Measurements from ENCODE around the gene KIAA1328.

The KIAA1328 gene

DNA sequence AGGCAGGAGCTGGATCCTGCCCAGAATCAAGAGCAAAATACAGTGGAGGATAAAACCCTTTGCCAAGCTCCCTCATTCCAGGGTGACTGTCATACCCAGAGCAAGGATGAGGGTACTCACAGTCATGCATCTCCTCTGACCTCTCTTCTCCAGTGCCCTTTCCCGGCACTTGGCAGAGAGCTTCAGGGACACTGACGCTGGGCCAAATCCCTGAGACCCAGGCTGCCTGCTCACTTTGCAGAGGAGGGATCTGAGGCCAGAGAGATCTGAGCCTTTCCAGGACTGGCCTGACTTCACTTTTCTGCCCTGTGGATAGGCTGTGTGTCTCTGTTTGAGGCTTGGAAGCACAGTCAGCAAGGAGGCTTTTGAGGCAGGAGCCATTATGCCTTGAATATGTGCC is 406.7 kb downstream of the KIAA1328 start:
- TF ChIP-seq ZNF274 (IDR thresholded peaks at IDR 0.05; ENCODE audit: low read depth, low read length), result no peak
- no peak overlapping the region for H3K4me3 ChIP-seq (ENCODE audit: low read length)

DNA sequence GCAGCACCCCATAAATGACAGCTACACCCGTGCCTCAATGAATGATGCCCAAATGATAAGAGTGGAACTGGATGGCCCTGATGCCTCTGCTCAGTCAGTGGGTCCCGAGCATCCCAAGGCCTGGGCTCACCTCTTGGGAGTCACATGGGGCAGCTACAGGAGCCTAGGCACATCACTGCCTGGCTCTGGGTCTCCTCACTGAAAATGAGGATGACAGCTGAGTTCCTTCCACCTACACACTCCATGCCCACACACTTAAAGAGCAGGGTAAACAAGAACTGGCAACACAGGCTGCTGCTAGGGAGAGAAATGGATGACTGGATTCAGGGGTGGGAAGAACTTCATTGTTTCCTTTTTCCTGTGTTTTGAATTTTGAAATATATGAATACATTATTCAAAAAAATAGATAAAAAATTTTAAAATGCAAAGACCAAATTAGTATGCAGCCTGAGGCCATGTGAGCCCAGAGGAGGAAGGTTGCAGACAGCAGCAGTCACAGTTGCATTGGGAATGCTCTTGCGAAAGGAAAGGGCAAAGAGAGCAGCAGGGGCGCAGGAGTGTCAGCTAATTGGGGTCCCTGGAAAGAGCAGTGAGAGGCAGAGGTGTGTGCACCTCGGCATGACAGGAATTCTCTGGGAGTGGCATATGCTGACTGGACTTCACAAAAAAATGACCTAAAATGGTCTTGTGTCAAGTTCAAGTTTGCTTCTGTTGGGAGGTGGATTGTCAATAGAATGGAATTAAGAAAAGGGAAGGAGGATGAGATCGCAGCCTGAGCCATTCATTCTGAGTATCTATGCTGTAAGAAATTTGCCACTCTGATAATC is 409.6 kb downstream of the KIAA1328 start:
- no peak for TF ChIP-seq ZNF274 (IDR thresholded peaks at IDR 0.05; ENCODE audit: low read depth, low read length)
- no peak overlapping the region for H3K4me3 ChIP-seq (ENCODE audit: low read length)

DNA sequence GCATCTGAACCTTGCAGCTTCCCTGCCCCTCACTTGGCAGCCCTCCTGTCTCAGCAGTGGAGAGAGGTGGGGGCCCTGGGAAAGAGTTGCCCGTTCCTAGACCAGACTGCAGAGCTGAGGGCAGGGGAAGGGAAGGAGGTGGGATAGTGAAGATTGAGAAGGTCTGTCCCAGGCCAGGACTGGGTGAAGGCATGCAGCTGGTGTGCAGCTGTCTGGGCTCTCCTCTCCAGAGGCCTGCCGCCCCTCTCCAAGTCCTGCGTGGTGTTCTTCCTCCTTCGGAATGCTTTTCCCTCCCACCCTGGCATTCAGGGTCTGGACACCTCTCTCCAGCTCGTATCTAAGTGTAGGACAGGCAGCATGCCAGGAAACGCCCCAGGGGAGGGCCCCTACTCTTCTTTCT is 413.2 kb downstream of the KIAA1328 start:
- no peak overlapping the region for H3K4me3 ChIP-seq (ENCODE audit: low read length)
- TF ChIP-seq ZNF274 (IDR thresholded peaks at IDR 0.05; ENCODE audit: low read depth, low read length), result no peak

DNA sequence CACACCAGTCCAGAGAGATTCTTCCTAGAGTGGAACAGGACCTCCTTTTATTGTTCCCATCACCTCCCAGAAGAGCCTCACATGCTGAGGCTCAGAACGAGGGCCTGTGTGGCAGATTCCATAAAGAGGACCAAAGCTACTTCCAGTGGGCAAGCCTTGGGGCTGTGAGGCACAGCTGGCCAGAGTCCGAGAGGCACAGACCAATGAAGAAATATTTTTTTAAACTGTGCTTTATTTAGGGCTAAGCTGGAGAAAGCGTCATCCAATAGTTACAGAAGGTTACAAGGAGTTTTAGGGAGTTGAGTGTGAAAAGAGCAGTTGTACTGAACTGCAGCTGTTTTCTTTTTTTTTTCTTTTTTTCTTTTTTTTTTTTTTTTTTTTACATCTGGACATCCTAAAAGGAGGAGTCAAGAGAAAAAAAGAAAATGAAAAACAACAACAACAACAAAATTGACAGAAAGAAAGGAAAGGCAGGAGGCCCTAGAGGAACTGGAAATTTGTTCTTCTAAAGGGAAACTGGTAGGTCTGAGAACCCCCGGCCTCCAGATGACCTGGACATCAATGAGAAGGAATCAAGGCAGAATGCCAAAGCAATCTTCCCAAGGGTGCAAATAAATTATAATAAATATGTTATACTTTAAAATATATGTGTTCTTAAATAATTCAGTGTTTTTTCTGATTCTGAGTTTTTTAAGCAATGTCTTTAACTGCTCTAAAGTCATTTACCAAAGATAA is 414.1 kb downstream of the KIAA1328 start:
- no peak overlapping the region for H3K4me3 ChIP-seq (ENCODE audit: low read length)
- TF ChIP-seq ZNF274 (IDR thresholded peaks at IDR 0.05; ENCODE audit: low read depth, low read length), result no peak

DNA sequence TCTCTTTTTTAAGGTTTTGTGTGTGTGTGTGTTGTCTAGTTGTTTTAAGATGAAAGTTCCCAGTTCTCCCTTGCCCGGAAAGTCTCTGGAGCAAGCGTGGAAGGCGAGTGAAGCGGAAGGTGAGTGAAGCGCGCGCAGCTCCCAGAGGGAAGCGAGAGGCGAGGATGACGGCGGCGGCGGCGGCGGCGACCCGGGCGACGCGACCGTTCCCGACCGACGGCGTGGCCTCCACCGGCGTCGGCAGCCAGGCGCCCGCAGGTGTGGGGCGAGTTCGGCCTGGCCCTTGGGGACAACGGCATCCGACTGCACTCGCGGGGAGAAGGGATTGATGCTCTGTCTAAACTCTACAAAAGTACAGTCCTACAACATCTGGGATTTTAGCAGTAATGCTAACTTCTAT is 414.8 kb downstream of the KIAA1328 start:
- TF ChIP-seq ZNF274 (IDR thresholded peaks at IDR 0.05; ENCODE audit: low read depth, low read length), result no peak
- H3K4me3 ChIP-seq (ENCODE audit: low read length), result no peak overlapping the region

DNA sequence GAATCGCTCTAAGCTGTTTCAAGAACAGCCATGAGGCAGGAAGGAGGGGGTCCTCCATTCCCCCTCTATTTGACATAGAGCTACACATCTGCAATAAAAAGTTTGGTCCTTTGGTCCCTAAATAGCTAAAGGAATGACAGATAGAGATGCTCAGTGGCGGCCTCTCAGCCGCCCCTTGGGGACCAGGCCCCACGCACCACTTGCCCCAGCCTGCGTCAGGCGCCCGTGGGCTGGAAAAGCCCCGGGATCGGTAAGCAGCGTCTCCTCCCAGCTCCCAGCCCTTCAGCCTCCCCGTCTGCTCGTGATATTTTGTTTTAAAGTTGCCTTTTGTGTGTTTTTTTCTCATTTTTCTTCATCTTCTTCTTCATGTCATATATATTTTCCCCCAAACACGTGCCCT is 415.7 kb downstream of the KIAA1328 start:
- no peak for TF ChIP-seq ZNF274 (IDR thresholded peaks at IDR 0.05; ENCODE audit: low read depth, low read length)

DNA sequence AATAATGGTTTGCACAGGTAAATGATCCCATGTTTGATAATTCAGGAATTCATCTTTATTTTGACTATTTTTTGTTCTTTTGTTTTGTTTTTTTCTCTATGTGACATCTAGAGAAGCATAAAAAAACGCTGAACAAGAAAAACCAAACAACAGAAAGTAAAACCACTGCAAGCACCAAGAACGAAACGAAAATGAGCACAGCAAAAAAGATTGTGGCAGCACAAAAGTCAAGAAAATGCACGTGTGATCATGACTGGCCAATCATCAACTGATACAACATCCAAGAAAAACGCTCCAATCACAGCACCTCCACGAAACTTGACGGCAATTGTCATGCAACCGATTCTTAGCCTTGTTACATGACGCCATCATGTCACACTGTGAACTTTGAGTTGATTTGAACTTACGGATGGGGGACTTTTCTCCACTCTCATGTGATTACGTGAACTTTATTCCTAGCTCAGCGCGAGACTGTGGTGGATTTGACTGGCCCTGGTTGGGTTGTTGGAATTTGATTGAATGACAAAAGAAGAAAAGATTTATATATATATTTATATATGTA is 417.9 kb downstream of the KIAA1328 start:
- TF ChIP-seq ZNF274 (IDR thresholded peaks at IDR 0.05; ENCODE audit: low read depth, low read length), result no peak
- no peak overlapping the region for H3K4me3 ChIP-seq (ENCODE audit: low read length)

More for the DNA sequence above, 415.7 kb downstream of the KIAA1328 start:
- no peak overlapping the region for H3K4me3 ChIP-seq (ENCODE audit: low read length)

DNA sequence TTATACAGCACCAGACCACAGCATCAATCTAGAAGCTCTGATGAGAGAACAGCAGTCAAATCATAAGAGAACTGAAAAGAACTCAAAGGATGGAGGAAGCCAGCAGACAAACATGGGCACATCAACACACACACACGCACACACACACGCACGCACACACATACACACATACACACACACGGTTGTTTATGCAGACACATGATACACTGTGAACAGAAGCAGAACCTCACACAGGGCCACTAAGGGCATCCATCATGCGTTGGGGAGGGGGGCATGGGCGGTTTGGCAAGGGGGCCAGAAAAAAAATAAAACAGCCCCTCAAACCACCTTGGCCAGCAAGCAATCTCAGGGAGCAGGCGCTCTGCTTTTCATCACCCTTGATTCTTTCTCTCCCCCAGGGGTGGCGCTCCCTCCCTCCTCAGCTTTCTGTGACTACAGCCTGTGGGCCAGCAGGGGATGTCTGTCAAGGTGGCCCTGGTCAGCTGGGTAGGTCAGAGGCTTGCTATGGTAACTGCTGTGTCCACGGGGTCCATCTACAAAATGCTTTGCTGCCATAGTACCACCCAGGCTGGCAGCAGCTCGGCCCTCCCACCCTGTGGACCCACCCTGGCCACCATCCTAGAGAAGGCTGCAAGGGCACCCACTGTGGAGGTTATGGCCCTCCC is 418.7 kb downstream of the KIAA1328 start:
- H3K4me3 ChIP-seq (ENCODE audit: low read length), result no peak overlapping the region
- TF ChIP-seq ZNF274 (IDR thresholded peaks at IDR 0.05; ENCODE audit: low read depth, low read length), result no peak

DNA sequence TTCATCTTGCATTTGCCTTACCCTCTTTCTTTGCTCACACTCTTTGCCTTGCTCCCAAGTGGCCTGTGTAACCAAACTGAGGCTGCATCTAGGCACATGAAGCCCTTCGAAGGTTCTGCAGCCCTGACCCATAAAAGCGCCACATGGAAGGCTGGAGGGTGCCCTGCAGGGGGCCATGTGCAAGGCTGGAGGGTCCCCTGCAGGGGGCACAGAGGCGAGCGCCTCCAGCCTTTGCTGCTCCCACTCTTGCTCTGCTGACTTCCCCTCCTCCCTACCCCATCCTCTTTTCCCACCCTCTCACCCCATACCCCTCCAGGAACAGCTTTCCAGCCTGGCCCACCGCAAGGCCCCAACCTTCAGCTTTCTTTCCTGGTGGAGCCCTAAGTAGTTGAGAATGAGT is 419.4 kb downstream of the KIAA1328 start:
- no peak overlapping the region for H3K4me3 ChIP-seq (ENCODE audit: low read length)

DNA sequence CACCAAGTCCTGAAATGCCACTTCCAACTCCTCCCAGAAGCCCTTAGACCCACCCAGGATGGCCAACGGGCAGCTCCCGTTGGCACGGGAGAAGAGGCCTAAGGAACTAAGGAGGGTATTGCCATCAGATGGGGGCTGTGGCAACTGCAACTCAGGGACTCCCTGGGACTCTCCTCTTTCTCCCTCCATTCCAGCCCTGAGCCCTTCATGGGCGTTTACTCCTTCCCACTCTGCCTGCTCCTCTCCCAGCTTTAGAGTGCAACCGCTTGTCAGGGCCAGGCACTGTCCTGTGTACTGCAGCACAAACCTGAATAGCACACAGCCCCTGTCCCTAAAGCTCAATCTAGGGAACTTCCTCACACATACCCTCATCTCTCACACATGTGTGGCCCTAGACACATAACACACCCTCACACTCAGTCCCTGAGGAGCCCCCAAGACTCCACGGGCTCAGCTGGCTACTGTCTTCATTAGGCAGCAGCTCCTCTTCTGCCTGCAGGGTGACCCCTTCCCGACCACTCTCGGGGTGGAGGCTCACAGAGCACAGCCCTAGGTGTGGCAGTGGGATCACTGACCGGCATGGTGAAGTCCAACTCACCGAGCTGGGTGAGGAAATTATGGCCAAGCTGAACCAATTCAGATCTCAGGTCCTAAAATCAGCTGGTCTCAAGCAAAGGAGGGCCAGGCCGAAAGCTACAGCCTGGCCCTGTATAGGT is 420.4 kb downstream of the KIAA1328 start:
- H3K4me3 ChIP-seq (ENCODE audit: low read length), result no peak overlapping the region
- TF ChIP-seq ZNF274 (IDR thresholded peaks at IDR 0.05; ENCODE audit: low read depth, low read length), result no peak

More for the DNA sequence above, 419.4 kb downstream of the KIAA1328 start:
- no peak for TF ChIP-seq ZNF274 (IDR thresholded peaks at IDR 0.05; ENCODE audit: low read depth, low read length)

DNA sequence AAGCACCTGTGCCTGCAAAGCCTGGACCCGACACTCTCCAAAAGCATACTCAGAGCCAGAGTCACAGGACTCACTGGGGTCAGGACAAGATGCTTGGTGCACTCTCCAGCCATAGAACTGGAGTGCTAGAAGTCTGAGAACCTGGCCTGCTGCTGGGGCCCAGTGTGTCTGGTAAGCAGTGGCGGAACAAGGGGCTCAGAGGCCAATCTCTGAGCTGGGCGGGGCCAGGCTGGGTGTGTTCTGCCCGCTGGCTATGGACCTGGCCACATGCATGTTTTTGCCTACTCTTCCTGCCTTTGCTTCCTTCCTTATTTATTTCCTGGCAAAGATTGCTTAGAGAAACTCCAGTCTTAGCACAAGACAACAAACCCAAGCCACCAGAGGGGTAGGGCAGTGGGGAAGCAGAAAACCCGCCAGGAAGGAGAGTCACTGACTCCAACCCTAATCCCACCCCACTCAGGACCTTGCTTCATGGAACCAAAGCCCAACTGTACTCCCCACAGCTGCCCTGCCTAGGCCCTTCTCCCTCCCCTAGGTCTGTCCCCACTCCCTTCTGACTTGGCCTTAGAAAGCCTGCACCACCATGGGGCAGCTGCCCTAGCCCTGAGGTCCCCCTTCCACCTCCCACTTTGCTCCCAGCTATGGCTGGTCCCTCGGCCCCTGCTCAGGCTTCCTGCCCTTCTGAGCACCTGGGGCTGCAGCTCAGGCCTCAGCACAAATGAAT is 421.1 kb downstream of the KIAA1328 start:
- no peak for TF ChIP-seq ZNF274 (IDR thresholded peaks at IDR 0.05; ENCODE audit: low read depth, low read length)
- H3K4me3 ChIP-seq (ENCODE audit: low read length), result no peak overlapping the region

DNA sequence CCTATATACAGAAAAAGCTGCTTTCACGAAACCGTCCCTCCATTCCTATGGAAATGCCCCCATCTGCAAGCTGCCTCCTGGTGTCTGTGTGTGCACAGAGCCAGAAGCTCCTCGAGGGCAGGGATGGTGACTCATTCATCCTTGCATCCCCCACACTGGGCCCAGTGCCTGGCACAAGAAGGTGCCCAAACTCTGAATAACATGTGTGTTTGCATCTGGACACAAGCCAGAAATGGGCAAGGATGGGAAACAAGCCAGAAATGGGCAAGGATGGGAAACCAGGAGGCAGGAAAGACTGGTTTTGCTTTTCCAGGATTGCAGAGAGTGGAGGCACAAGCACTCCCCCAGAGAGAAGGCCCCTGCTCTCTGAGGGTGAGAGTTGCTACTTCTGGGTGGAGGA is 422.8 kb downstream of the KIAA1328 start:
- no peak overlapping the region for H3K4me3 ChIP-seq (ENCODE audit: low read length)
- no peak for TF ChIP-seq ZNF274 (IDR thresholded peaks at IDR 0.05; ENCODE audit: low read depth, low read length)

DNA sequence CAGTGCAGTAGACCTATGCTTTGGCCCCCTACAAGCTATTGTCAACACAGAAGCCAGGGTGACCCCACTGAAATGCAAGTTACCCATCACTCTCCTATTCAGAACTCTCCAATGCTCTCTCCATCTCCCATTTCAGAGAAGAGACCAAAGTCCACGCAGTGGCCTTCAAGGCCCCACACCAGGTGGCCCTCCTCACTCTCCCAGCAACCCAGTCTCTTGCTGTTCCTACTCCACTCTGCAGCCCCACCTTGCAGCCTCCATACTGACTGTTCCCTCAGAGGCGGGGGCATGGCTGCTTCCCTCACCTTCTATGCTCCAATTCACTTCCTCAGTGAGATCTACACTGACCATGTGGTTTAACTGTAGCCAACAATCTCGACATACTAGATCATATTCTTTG is 423.4 kb downstream of the KIAA1328 start:
- H3K4me3 ChIP-seq (ENCODE audit: low read length), result no peak overlapping the region
- TF ChIP-seq ZNF274 (IDR thresholded peaks at IDR 0.05; ENCODE audit: low read depth, low read length), result no peak

All from GM08714 (cell line).